Measurements from ENCODE around the gene ACSM6.

The ACSM6 gene

DNA sequence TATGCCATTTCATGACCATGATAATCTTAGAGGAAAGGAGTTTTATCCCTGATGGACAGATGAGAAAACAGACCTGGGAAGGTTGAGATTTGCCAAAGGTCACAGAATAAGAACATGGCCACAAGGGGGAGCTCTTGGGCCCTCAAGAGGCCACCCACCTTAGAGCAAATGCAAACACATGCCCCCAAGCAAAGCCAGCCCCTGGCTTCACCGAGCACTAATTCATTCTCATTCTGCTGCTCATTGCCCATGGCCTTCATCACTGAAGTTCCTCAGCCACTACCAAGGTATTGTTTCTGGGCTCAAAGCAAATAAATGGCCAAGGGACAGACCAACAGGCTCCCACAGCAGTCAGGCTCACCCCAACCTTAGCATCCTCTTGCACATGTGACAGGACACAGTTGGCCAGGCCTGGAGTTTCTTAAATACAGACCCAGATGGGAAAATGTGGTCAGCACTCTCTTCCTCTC is 52.6 kb downstream of the ACSM6 start:
- peak; percentile 47 for DNase-seq

DNA sequence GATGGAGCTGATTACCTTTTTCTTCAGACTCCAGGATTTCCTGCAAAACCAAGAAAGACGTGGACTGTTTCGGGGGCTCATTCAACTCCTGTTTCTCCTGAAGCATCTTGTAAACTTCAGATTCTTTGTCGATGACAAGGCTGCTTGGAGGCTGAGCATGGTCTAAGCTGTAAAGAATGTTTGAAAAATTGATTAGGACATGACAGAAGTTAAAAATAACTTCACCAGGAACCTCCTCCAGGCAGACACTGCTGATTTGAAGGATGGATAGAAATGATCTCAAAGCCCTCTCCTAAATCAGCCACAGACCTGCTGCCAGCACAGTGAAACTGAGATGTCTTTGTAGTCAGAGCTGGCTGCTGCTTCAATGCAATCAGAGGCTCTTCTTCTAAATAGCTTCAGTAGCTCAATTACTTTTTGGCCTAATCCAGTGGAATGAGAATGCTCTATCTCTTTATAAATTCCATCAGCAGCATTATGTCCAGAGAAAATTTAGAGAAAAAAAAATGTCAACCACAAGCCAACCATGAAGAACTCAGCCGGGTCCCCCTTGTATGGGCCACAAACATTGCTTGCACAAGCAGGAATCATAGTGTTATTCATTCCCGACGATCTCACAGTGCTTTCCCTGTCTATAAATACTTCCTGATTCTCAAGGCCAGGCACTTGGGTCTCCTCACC is 53.3 kb downstream of the ACSM6 start:
- no peak for DNase-seq

DNA sequence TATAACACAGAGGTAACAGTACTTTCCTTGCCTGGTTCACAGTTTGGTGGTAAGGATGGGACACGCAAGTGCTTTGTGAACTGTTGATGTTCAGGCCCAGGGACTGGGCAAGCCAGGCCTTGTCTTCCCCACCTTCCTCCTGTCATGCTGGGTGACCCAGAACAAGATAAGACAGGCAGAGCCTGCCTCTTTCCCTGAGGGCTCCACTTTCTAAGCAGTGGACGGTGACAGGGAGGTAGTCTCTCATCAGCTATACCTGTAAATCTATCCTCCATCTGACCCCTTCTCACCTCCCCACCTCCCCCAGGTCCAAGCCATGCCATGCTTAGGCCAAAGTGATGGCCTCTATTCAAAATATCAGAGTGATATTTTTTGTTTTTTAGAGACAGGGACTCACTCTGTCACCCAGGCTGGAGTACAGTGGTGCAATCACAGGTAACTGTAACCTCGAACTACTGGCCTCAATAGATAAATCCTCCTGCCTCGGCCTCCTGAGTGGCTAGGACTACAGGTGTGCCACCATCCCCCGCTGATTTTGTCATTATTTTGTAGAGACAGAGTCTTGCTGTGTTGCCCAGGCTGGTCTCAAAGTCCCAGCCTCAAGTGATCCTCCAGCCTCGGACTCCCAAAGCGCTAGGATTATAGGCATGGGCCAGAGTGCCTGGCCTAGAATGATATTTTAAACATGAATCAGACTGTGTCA is 54.0 kb downstream of the ACSM6 start:
- no peak for DNase-seq

DNA sequence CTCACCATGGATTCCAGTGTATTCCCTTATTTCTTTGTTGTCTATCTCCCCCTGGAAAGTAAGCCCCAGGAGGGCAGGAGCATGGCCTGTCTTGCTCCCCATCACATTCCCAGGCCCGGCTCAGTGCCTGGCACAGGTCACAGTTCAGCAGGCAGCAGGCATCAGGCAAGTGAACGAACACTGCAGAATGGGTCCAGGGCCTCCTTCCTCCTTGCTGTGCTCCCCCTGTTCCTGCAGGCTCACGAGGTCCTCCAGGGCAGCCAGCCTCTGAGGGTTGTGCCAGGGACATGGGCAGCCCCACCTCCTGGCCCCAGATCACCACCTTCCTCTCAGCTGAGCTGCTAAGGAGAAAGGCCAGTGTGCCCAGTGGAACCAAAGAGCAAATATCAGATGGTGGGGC is 55.0 kb downstream of the ACSM6 start:
- DNase-seq: no peak

DNA sequence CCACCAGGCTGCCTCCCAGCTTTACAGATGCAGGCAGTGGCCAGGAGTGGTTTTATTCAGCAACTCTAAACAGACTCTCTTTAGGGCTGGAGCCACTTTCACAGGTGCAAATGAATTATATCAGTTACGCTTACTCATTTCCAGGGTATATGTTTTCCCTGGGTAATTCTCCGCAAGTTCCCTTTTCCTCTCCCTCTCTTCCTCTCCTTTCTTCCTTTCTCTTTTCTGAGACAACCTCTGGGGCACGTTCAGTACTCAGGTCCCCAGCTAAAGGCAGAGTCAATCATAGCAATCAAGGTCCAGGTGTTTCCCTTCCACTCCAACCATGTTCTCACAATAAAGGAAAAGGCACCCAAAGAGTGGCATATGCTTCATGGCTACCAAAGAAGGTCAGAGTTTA is 55.4 kb downstream of the ACSM6 start:
- no peak for DNase-seq

DNA sequence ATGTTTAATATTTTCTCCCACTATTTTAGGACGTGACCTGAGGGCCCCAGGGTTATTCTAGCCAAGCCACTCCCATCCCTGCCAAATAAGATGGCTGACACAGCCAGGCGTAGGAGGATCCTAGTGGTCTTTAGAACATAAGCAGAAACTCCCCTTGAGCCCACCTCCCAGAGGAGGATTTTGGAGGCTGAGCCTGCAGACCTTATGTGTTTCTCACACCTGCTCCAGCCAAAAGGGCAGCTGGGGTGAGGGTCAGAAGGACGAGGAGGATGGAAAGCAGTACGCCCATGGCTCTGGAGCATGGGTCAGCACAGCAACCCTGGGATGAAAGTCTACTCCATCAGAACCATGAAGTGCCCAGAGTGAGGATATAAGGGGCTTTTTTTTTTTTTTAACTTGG is 56.8 kb downstream of the ACSM6 start:
- no peak for DNase-seq

DNA sequence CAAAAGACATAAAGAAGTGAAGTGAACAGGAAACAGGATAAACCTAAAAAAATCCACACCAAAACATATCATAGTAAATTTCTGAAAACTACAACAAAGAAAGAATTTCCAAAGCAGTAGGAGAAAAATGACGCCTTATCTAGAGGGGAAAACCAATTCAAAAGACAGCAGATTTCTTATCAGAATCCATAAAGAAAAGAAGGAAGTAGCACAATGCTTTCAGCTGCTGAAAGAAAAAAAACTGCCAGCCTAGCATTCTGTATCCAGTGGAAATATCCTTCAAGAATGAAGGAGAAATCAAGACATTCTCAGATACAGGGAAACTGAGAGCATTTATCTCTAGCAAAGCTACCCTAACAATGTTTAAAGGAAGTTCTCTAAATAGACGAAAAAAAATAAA is 59.0 kb downstream of the ACSM6 start:
- no peak for DNase-seq

DNA sequence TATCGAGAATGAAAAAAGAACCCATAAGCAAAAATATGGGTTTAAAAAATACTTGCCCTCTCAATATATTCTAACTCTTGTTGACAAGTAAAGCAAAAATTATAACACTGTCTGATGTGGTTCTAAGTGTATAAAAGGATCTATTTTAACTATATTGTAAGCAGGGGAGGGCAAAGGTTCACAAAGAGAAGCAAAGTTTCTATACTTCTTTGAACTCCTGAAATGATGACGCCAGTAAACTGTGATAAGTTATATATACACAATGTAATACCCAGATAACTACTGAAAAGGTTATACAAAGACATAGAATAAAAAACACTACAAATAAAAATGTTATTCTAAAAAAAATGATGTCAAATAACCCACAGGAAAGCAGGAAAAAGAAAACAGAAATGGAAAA is 59.6 kb downstream of the ACSM6 start:
- no peak for DNase-seq

DNA sequence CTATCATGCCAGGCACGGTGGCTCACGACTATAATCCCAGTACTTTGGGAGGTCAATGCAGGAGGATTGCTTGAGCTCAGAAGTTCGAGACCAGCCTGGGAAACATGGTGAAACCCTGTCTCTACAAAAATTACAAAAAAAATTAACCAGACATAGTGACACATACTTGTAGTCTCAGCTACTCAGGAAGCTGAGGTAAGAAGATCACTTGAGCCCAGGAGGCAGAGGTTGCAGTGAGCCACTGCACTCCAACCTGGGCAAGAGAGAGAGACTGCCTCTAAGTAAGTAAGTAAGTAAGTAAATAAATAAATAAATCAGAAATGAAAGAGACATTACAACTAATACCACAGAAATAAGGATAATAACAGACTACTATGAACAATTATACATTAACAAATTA is 60.6 kb downstream of the ACSM6 start:
- DNase-seq: no peak

DNA sequence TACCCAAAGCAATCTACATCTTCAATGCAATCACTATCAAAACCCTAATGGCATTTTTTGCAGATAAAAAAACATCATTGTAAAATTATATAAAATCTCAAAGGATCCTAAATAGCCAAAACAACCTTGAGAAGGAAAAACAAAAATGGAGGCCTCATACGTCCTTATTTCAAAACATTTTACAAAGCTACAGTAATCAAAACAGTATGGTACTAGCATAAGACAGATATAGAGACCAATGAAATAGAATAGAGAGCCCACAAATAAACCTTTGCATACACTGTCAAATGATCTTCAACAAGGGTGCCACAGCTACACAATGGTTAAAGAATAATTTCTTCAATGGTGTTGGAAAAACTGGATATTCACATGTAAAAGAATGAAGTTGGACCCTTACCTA is 62.2 kb downstream of the ACSM6 start:
- no peak for DNase-seq

DNA sequence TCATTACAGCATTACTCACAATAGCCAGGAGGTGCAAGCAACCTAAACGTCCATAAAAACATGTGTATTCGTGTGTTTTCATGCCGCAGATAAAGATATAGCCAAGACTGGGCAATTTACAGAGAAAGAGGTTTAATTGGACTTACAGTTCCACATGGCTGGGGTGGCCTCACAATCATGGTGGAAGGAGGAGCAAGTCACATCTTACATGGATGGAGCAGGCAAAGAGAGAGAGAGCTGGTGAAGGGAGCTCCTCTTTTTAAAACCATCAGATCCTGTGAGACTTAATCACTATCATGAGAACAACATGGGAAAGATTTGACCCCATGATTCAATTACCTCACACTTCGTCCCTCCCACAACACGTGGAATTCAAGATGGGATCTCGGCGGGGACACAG is 63.8 kb downstream of the ACSM6 start:
- no peak for DNase-seq

DNA sequence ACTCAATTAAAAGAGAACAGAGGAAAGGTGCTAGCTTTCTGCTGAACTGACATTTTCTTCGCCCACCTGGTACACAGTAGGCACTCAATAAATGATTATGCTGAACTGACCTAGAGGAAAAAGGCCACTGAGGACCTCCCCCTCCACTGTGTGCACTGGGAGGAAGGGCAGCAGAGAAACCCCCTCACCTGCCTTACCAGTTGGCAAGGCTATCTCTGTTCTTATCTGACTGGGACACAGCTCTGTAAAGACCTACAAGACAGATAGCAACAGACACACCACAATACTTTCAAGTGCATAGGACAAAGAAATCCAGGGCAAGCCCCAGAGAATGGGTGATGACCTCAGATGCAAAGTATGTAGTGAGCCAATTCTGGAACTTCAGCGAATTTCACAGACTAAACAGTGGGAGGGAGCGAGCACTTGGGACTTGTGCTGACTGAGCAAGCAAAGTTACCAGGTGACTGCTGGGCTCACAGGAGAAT is 66.4 kb downstream of the ACSM6 start:
- DNase-seq: no peak

DNA sequence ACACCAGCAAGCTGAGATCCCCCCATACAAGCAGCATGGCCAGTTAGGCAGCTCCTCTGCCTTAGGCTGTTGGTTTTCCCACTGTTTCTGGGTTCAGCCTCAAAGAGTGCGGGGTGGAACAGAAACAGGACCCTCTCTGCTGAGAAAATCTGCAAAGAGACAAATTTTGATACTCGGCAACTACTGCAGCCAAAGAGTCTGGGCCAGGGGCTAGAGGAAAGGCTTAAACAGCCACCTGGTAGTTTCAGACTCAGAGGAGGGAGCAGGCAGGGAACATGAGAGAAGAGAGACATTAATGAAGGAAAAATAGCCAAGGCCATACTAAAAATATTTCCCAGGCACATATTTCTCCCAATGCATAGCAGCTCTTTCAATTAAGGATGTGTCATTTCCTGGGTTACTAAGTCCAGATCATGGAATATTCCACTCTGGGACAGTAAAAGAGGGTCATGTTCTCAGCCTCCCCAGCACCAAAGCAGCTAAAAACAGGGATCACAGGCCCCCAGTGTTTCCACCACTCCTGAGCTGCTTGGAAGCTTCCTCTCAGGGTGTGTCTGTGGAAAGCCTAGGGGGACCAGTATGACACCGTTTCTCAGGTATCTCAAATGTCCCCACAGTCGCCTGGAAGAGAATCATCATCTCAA is 67.0 kb downstream of the ACSM6 start:
- no peak for DNase-seq

DNA sequence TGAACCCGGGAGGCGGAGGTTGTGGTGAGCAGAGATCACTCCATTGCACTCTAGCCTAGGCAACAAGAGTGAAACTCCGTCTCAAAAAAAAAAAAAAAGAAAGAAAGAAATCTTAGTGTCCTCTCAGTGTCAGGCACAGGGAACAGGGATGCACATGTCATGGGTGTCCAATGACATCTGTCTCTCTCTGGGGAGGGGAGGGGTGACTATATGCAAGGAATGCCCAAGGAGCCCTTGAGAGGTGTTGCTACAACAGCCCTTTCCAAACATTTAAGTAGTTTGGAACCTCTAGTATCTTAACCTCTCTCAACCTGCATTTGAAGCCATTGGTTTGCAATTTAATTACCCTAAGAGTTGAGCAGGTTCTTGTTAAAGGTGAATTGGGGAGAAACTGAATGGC is 67.9 kb downstream of the ACSM6 start:
- DNase-seq: no peak

DNA sequence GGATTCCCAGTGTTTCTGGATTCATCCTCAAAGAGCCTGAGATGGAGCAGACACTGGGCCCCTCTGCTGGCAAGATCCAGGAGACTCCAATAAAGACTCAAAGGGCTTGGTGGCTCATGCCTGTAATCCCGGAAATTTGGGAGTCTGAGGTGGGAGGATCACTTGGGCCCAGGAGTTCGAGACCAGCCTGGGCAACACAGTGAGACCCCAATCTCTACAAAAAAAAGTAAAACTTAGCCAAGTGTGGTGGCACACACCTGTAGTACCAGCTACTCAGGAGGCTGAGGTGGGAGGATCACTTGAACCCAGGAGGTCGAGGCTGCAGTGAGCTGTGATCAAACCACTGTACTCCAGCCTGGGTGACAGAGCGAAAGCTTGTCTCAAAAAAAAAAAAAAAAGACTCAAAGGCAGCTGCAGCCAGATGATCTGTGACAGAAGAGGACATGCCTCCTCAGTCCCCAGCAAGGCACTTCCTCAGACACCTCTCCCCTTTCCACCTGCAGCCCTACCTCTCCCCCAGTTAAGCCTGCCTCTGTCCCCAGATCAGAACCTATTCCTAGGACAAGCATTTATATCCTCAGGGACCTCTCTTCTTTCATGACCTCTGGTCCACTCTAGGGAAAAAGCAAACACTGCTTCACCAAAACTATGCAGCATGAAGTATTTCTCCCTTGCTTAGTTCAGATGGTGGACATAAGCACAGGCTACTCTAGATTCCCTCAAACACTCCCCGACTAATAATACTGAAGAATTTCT is 68.9 kb downstream of the ACSM6 start:
- no peak for DNase-seq

DNA sequence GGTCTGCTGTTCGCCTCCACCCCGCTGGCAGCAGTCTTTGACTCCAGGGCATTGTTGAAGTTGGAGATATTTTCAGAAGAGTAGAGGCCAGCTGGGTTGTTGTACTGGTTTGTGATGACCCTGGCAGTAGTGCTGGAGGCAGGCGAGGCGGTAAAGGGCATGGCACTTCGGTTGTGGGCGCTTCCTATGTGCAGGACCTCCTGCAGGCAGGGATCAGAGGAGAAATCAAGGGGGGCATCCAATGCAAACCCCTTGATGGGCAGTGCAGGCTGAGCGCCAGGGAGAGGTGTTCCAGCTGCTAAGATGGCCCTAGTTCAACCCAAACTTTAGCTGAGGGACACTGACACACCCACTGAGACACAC is 69.8 kb downstream of the ACSM6 start:
- no peak for DNase-seq

DNA sequence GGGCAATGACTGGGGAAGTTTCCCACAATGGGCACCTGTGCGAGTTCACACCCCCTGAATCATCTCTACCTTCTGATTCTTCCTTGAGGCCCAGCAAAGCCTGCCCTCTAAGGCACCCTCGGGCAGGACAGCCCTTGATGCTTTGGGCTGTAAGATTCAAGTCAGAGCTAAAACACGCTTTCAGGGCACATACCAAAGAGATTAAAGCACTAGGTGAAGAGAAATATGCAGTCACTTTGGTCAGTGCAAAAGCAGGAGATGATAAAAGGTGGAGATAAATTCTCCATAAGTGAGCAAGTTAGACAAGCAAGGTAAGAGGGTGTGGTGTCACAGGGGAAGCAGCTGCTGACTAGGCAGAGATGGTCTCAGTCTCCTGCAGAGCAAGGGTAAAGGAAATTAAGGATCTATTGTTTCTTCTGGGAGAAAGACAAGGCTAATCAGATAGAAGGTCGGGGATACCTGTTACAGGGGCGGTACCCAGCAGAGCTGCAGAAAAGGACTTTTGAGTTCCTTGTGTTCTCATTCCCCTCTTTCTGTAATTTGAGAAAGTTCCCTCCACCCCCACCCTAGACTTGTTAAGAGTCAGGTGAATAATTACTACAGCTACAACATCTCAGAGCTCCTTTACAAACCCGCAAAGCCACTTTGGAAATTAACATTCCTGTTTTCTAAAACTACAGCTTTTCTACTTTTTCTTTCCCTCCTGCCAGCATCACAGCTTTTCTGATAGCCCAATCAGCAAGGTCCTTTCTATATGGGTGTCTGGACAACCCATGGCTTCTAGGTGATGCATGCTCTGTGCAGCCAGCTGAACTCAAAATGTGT is 70.4 kb downstream of the ACSM6 start:
- no peak for DNase-seq

DNA sequence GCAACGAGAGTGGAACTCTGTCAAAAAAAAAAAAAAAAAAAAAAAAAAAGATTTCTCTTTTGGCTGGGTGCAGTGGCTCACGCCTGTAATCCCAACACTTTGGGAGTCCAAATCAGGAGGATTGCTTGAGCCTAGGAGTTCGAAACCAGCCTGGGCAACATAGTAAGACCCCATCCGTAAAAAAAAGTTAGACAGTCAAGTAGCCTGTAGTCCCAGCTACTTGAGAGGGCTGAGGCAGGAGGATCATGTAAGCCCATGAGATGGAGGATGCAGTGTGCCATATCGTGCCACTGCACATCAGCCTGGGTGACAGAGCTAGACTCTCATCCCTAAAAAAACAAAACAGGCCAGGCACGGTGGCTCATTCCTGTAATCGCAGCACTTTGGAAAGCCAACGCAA is 71.5 kb downstream of the ACSM6 start:
- DNase-seq: no peak

DNA sequence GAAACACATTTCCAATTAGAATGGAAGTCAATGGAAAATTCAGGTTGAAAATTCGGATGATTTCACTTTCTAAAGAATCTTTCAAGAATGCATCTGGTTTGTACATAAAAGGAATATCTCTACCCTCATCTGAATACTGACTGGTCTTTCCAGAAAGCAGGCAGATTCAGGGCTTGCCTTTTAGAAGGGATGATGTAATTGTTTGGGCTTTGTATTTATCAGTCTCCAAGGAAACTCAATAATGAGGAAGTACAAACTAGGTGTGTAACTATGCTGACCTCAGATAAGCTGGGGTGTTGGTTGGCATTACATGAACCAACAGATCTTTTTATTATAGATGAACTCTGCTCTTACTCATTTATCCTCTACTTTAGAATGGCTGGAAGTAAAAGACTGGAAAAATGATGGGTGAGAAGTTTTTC is 72.6 kb downstream of the ACSM6 start:
- DNase-seq: no peak

DNA sequence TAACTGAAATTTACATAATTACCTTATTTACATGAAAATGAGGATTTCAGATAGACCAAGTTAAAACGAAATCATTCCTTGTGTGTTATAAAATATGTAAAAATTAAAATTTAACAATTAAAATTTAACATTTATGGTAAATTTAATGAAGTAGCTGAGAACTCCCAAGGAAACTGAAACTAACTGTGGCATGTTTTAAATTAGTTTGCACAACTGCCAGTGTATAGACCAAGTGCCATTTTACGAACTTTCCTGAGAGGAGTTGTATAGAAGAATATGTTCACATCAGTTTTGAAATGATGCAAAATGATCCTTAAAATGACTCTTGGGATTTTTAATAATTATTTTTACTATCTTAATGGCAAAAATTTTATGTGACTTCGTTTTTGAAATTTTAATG is 73.2 kb downstream of the ACSM6 start:
- no peak for DNase-seq

DNA sequence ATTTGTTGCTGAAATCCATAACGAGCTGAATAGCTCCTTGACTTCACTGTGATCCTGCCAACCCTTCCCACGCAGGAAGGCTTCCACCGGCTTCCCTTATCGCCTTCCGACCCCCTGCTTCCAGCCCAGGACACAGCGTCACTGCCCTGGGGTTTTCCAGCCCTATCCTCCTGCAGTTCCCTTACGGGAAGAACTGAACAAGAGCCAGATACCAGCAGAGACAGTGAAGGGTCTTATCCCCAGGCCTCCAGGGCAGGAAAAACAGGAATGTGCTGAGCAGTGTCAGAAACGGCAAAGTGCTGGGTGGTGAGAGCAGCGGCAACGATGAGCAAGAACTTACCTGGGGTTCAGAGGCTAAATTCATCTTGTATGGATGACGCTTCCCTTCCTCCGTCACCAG is 74.4 kb downstream of the ACSM6 start:
- no peak for DNase-seq
